HEK293T (cell line): Measurements from ENCODE around the gene GSTK1.

ENCODE experiments used
- ARNT ChIP-seq: fragments of 450-650 bp; IDR thresholded peaks from 2 replicates; pipeline ENCODE4 v1.6.1; 2017; ENCODE audit warnings: mild to moderate bottlenecking
- BHLHE40 ChIP-seq: fragments of 450-650 bp; IDR thresholded peaks from 2 replicates; pipeline ENCODE4 v1.6.1; 2016; ENCODE audit warnings: mild to moderate bottlenecking, moderate library complexity, borderline replicate concordance
- CTBP1 ChIP-seq: fragments of 450-650 bp; IDR thresholded peaks from 2 replicates; pipeline ENCODE4 v1.6.1; 2016; ENCODE audit warnings: borderline replicate concordance
- ELF4 ChIP-seq: fragments of 450-650 bp; IDR thresholded peaks from 2 replicates; pipeline ENCODE4 v1.6.1; 2017; ENCODE audit warnings: antibody characterized with exemption
- FOXA1 ChIP-seq: fragments of 450-650 bp; IDR thresholded peaks from 2 replicates; pipeline ENCODE4 v1.6.1; 2016; ENCODE audit warnings: mild to moderate bottlenecking
- FOXK2 ChIP-seq: fragments of 450-650 bp; IDR thresholded peaks from 2 replicates; pipeline ENCODE4 v1.6.1; 2016; ENCODE audit warnings: mild to moderate bottlenecking
- FOXM1 ChIP-seq: fragments of 450-650 bp; IDR thresholded peaks from 2 replicates; pipeline ENCODE4 v1.6.1; 2017; ENCODE audit warnings: mild to moderate bottlenecking, borderline replicate concordance
- L3MBTL2 ChIP-seq: fragments of 450-650 bp; conservative IDR thresholded peaks from 2 replicates; pipeline ENCODE4 v1.6.1; 2016; ENCODE audit warnings: mild to moderate bottlenecking
- PKNOX1 ChIP-seq: fragments of 450-650 bp; IDR thresholded peaks from 2 replicates; pipeline ENCODE4 v1.6.1; 2016
- SUZ12 ChIP-seq: fragments of 450-650 bp; IDR thresholded peaks from 2 replicates; pipeline ENCODE4 v1.6.1; 2016; ENCODE audit warnings: mild to moderate bottlenecking
- TARDBP ChIP-seq: fragments of 450-650 bp; IDR thresholded peaks from 2 replicates; pipeline ENCODE4 v1.6.1; 2016

GRCh38 chr7:143280160-143280559, 16.9 kb downstream of the GSTK1 start:
- TF ChIP-seq FOXK2 (no peak), TARDBP (no peak), FOXM1 (no peak), ARNT (no peak), CTBP1 (no peak), PKNOX1 (no peak), ELF4 (no peak), FOXA1 (no peak), L3MBTL2 (no peak), BHLHE40 (no peak), SUZ12 (no peak)
